DMS53 treated with DMSO at 0.1 percent for 48 hours (cell line): Measurements from ENCODE around the gene UPF1.
A peak's percentile ranks its signal among the peaks of the same experiment; 100 is the strongest.

Experiments
- DNase-seq: peaks from one replicate; lab custom pipeline; 2025; ENCODE audit not compliant: unreplicated experiment; lab: John Stamatoyannopoulos, UW

UPF1 gene

DNA sequence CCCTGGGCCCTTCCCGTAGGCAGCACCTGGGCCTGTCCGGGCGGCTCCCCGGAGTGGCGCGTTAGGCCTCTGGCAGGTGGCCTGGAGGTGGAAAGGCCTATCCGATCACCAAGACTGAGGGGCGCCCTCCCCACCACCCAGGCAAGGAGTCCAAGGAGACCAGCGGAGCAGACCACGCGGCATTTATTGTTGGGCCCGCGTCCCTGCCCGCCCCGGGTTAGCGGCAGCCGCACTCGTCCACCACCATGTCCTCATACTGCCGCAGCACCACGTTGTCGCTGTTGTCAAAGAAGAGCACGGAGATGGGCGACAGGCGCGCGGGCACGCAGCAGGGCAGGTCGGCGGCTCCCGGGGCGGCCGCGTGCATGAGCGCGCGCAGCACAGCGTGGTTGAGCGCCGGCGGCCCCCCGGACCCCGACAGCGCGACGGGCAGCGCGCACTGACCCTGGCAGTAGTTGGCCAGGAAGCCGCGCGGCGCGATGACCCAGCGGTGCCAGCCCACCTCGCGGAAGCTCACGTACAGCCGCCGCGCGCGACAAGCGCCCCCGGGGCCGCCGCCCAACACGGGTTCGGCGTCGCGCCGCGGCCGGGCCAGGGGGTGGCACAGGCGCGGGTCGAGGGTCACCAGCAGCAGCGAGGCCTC, 36.7 kb downstream of the UPF1 start:
- no peak for DNase-seq

DNA sequence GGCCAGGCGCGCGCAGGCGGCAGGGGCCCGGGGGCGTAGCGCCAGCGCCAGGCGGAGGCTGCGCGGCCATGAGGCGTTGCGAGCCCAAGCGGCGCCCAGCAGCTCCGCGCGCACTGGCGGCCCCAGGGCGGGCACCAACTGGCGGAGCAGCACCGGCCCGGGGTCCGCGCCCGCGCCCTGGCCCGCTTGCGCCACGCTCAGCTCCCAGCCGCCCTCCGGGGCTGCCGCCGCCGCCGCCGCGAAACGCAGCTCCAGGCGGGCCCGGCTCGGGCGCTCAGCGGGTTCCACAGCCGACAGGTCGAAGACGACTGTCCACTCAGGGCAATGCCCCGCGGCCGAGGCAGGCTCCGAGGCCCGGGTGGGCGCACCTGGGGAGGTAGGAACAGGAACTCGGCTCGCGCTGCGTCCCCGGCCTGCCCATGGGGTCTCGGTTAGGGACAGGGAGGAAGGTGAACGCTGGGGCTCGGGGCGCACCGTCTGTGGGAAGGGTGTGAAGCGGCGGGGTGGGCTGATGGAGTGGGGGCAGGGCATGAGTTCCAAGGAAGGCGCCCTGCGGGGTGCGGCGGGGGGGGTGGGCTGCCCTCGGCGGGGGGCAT, 37.4 kb downstream of the UPF1 start:
- no peak for DNase-seq

DNA sequence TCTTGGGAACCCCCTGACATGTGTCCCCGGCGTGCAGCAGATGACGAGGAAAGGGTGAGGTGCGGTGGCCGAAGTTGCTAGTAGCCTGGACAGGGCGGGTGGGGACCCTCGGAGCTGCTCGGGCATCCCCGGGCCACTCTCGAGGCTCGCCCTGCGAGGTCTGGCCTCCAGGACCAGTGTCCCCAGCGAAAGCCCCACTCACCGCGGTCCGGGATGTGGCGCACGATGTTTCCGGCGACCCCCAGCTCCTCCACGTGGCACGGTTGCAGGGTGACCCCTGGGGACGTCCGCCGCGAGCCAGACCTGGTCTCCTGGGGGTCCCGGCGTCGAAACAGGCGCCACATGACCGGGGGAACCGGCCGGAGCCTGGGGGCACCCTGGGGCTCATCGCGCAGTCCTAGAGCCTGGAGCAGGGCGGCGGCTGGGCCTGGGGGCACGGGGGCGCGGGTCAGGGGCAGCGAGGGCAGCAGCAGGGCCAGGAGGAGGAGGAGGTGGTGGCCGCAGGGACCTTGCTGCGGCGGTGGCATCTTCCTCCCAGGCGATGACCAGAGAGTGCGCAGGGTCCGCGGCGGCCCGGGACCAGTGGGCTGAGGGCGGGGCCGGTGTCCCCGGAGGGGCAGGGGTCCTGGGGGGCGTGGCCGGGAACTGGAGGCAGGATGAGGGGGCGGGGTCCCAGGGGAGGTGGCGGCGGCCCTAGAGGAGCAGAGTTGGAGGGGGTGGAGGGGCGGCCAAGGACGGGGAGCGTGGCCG, 38.2 kb downstream of the UPF1 start:
- DNase-seq = no peak

DNA sequence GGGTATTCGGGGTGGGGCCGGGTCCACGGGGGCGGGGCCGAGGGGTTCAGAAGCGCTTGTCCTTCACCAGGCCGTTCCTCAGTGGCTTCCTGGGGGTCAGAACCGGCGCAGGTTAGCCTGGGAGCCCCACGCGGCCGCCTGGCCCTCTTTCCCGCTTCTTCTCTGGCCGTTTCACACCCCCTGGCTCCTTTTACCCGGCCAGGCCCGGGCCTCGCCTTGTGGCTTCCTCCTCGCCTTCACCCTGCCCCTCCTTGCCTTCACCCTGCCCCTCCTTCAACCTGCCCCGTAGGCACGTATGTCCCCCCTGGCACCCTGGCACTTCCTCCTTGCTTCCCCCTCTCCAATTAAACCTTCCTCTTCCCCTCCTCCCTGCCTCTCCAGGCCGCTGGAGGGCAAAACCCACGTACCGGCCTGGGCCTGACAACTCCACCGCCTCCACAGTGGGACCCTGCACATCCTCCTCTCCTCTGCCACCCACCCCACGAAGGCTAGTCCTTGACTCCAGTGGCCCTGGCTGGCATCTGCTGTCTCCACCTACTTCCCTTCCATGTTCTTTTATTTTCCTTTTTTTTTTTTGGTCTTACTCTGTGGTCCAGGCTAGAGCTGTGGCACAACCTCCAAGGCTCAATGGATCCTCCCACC, 38.9 kb downstream of the UPF1 start:
- no peak for DNase-seq

DNA sequence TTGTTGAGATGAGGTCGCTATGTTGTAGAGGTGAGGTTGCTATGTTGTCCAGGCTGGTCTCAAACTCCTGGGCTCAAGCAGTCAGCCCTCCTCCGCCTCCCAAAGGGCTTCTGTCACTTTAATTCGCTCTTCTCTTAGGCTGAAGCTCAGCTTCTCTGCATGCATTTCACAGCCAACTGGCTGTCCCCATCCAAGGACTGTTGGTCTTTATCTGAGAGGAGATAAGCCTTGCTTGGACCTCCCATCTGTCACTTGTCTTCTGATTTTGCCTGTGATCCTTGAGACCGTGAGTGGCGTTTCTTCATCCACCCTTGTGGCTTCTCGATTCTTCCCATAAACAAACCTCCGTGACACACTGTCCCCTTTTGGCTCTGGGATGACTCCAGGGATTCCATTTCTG, 39.8 kb downstream of the UPF1 start:
- DNase-seq = no peak

DNA sequence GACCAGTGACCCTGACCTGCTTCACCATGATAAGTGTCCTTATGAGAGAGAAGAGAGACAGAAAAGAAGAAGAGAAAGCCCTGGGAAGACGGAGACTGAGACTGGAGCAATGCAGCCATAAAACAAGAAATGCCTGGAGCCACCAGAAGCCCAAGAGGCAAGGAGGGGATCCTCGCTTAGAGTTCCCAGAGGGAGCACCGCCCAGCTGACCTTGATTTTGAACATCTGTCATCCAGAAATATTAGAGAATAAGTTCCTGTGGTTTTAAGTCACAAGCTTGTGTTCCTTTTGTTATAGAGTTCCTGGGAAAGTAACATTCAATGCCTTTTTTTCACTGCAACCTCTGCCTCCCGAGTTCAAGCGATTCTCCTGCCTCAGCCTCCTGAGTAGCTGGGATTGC, 44.0 kb downstream of the UPF1 start:
- DNase-seq = no peak

DNA sequence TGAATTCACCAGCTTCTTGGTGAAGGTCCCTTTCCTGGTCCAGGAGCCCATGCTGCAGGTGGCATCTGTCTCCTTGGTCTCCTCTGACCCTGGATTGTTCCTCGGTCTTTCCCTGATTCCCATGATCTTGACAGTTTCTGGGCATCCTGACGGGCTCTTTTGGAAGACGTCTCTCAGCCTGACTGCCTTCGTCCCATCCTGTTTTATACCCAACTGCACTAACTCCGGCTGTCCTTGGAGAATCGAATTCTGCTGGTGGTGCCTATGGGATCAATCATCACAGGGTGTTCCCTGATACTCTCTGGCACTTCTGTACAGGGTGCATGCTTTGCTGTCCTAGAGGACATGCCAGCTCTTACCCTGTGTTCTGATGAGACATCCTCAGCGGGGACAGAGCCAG, 45.1 kb downstream of the UPF1 start:
- DNase-seq = no peak

DNA sequence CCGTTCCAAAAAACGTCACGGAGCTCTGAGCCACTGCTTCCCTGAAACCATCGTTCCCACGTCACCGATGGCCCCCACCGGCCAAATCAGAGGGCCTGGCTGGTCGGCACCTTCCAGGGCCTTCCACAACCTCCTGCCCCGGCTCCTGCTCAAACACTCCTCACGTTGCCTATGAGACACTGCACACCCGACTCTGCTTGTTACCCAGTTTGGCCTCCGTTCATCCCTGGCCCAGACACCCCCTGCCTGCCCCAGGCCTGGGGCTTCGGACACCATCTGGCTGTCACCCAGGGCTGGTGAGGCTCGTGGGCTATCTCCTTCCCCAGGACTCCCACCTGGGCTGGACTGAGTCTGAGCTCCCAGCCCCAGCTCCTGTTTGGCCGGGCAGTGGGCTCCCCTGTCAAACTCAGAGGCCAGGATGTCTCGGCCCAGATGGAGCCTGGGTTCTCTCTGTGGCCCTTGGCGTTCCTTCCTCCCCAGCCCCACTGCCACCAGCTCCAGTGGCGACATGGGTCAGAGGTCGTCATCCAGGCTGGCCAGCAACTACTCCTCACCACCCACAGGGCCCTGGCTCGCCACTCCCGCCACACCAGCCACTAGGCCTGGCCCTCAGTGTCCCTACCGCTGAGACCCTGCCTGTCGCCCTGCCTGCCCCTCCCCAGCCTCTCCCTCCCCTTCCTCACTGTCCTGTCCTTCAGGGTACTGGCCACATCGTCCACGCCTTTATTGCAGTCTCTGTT, 46.5 kb downstream of the UPF1 start:
- DNase-seq = no peak

DNA sequence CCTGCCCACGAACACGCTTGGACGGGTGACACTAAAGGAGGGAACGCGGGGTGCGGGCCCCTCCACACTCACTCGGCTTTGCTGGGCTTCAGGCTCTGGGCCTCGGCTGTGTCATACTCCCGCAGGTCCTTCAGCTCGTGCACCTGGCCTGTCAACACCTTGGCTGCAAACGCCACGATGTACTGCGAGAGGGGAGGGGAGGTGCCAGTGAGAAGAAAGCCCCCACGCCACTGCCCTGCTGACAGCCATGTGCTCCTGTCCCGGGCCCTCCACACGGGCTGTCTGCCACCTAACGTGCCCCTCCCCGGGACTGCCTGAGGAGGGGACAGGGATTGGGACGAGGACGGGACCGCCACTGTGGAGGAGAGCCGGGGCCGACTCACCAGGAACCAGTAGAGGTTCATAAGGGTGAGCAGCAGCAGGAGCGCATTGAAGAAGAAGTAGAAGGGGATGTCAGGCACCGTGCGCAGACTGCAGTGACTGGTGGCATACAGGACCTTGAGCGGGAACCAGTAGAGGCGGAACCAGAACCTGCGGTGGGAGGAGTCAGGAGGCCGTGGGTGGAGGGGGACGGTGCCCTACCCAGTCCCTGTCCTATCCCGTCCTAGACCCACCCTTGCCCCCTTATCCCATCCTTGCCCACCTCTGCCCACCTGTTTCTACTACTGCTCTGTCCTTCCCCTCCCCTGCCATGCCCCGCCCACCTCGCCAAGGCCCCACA, 47.3 kb downstream of the UPF1 start:
- peak; percentile 42 for DNase-seq

DNA sequence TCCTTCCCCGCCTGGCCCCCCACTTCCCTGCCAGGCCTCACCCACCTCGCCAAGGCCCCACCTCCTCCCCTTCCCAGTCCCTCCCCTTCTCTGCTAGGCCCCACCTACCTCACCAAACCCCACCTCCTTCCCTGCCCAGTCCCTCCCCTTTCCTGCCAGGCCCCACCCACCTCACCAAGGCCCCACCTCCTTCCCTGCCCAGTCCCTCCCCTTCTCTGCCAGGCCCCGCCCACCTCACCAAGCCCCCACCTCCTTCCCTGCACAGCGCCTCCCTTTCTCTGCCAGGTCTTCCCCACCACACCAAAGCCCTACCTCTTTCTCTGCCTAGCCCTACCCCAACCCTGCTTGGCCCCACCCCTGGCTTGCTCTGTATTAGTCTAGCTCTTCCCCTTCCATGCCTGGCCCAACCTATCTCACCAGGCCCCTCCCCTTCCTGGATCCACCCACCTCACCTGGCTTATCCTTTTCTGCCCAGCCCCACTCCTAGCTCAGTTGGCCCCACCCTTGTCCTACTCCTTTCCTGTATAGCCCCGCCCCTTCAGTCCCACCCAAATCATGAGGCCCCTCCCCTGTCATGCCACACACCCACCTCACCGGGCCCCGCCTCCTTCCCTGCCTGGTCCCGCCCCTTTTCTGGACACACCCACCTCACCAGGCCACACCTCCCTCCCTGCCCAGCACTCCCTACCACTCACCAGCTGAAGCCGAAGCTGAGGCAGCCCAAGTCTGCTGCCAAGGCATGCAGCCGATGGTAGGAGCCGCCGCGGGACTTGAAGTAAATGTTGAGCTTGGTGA, 48.0 kb downstream of the UPF1 start:
- DNase-seq = no peak

DNA sequence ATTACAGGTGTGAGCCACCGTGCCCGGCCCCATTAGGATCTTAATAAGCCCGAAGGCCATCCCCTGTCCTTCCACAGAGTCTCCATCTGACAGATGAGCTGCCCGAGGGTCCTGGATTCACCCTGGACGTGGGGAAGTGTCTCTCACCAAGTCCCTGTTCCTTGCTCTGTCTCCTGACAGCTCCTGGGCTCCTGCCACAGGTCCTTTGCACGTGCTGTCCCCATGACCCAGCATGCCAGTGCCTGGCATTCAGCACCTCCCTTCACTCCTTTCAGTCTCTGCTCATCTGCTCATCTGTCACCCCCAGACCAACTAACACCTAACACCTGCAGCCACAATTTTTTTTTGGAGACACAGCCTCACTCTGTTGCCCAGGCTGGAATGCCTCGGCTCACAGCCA, 49.7 kb downstream of the UPF1 start:
- DNase-seq = no peak

DNA sequence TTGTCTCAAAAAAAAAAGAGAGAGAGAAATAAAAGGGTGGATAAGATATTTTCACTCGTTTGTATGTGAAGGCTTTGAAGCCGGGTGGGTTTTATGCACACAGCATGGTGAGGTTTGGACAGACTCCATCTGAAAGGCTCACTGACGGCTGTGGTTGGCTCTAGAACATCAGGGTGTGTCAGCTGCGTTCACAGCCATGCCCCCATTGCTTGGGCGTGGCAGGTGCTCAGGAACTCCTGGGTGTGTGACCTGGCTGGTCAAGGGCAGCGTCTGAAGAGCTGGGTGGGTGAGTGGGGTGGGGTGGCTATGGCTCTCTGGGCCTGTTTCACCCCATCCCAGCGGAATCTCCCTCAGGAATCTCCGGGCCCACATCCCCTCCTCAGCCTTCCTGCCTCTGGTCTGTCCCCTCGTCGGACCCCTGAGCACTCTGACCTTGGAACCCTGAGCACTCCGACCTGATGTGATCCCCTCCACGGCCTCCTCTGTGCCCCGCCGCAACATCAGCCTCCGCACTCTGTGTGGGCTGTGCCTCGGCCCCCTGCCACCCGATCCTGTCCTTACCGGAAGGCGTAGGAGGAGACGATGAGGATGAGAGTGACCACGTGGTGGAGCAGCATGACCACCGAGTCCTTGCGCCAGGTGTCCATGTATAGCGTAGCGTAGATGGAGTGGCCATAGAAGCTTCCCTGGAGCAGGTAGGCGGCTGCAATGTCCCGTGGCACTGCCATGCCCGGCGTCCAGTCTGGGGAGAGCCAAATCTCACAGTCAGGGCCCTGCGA, 52.0 kb downstream of the UPF1 start:
- DNase-seq = no peak

DNA sequence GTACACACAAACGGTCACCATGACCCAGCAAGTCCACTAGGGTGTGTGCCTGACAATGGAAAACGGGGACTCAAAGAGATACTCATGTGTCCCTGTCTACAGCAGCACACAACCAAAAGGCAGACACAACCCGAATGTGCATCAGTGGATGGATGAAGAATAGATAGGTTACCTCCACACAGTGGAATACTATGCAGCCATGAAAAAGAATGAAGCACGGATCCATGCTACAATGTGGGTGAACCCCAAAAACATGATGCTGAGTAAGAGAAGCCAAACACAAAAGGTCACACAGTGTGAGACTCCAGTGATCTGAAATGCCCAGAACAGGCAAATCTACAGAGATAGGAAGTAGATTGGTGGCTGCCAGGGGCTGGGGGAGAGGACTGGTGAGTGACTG, 55.2 kb downstream of the UPF1 start:
- no peak for DNase-seq

DNA sequence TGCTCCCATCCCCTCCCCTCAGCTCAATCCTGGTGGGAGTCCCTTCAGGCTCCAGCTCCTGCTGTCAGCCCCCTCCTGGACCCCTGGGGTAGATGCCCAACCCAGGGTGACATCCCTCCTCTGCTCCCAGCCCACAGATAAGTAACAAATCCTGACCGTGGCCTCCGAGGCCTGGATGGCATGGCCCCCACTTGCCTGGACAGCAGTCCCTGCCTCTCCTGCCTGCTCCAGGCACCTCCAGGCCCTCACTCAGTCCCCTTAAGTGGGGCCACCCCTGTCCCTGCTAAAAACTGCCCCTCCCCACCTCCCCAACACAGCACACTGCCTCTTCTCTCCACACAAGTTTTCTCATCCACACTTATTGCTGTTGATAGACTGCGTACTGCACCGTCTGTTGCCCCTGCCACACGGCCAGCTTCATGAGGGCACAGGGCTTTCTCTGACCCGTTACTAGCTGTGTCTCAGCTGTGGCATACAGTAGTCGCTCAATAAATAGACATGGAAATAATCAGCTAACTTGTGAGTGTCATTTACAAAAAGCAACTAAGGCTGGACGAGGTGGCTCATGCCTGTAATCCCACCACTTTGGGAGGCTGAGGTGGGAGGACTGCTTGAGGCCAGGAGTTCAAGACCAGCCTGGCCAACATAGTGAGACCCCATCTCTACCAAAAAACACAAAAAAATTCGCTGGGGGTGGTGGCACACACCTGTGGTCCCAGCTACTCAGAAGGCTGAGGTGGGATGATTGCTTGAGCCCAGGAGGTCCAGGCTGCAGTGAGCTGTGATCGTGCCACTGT, 58.4 kb downstream of the UPF1 start:
- no peak for DNase-seq

DNA sequence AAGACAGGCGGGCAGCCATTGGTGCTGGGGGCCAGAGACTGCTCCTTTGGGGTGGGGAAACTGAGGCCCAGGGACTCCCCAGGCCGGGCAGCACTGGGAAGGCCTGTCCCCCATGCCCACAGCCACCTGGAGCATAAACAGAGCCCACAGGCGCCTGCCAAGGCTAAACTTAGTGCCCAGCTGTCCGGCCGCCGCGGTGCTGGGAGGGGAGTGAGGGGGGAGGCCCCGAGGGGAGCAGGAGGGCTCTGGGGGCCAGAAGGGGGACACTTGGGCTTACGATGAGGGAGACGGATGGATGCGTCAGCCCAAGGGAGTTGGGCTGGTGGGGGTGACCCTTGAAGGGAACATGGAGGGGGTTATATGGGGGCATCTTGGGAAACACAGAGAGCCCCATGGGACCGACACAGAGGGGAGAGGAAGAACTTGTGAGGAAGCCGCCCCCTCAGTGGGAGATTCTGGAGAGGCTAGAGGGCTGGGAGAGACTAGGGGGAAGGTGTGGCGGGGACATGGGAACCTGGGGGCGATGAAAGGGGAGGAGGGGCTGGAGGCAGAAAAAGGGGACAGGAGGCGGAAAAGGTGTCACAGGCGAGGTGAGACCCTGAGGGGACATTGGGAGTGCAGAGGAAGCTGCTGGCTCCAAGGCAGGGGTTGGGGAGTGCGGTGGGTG, 62.0 kb downstream of the UPF1 start:
- DNase-seq = no peak

DNA sequence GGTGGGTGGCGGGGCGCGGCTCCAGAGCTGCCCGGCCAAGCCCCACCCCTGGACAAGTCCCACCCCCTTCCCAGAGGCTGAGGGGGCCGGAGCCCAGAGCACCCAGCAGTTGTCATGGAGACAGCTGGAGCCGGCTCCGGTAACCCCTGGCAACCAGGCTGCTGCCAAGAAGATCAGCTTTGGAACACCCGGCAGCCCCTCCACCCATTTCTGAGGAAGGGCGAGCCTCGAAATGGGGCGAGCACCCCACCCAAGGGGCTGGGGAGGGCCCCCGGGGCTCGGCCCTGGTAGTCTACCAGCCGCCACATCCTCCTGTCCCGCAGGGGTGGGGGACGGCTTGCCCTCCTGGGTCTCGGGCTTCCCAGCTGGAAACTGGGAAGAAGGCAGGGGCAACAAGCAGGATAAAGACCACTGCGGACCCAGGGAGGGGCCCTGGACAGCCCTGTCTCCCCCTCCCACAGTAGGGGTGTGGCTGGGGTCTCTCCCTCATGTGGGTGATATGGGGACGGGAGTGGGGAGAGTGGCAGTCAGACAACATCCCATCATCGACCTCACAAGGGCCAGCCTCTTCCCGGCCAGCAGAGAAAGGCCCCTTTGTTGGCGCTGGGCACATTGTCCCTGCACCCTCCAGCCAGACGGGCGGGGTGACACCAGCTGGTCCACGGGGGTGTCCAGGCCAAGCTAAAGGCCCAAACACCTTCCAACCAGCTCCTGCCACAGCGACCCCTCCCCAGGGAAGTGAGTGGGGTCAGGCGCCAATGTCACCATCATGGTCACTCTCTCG, 62.7 kb downstream of the UPF1 start:
- no peak for DNase-seq
